SJCRH30 (cell line): Measurements from ENCODE around the gene LOXL1. TPM values are rescaled to one million over a fixed set of nuclear protein-coding genes. Genes with fewer than 3 reads are reported as not detected.

Experiments used
- DNase-seq, 2 experiments: peaks; one replicate each; pipeline ENCODE4 v3.0.0-alpha.2; 2015 to 2020
- H3K27ac ChIP-seq: fragments of 250-450 bp; sonication (Bioruptor Pico); 2 replicates; pipeline ENCODE4 v1.5.1; 2020; ENCODE audit warnings: mild to moderate bottlenecking, moderate library complexity
- H3K27me3 ChIP-seq: fragments of 250-450 bp; sonication (Bioruptor Pico); 2 replicates; pipeline ENCODE4 v1.5.1; 2020; ENCODE audit warnings: mild to moderate bottlenecking, moderate library complexity
- H3K36me3 ChIP-seq: fragments of 250-450 bp; sonication (Bioruptor Pico); 2 replicates; pipeline ENCODE4 v1.5.1; 2020; ENCODE audit warnings: mild to moderate bottlenecking, moderate library complexity
- H3K4me1 ChIP-seq: fragments of 250-450 bp; sonication (Bioruptor Pico); 2 replicates; pipeline ENCODE4 v1.5.1; 2020; ENCODE audit warnings: mild to moderate bottlenecking, moderate library complexity
- H3K4me3 ChIP-seq: fragments of 250-450 bp; sonication (Bioruptor Pico); 2 replicates; pipeline ENCODE4 v1.5.1; 2020; ENCODE audit warnings: mild to moderate bottlenecking, moderate library complexity
- H3K9me3 ChIP-seq: fragments of 250-450 bp; sonication (Bioruptor Pico); replicated peaks from 2 replicates; pipeline ENCODE4 v1.5.1; 2020; ENCODE audit warnings: mild to moderate bottlenecking, moderate library complexity
- total RNA-seq: library from RNA; depleted of rRNA; stranded (reverse); fragments of >200 nt; shearing (Covaris generic); gene quantifications from 2 replicates; pipeline ENCODE4 v1.2.3, GENCODE V29; 2014

The LOXL1 gene
- total RNA-seq, 1 experiment from 2014 or later, result 33.3 TPM

GRCh38 chr15:73923156-73923487 lies 3.1 kb upstream of the LOXL1 start:
- Histone ChIP-seq H3K4me3 (no peak overlapping the region; the same call in 1 of the 2 replicates), H3K9me3 (no peaks in the 10 kb centered on the region), H3K36me3 (no peaks in the 10 kb centered on the region; the same call in 1 of the 2 replicates), H3K4me1 (peaks cover 44% of the 10 kb centered on the region), H3K27ac (peak overlapping the region; percentile 88), H3K27me3 (no peaks in the 10 kb centered on the region)
- DNase-seq, result no peak

GRCh38 chr15:73923488-73924164 lies 2.6 kb upstream of the LOXL1 start:
- no peaks in the 10 kb centered on the region for H3K9me3 ChIP-seq
- no peaks in the 10 kb centered on the region; the same call in 1 of the 2 replicates for H3K36me3 ChIP-seq
- peaks cover 44% of the 10 kb centered on the region for H3K4me1 ChIP-seq
- no peak for DNase-seq
- H3K27ac ChIP-seq, result peak overlapping the region; percentile 88
- H3K27me3 ChIP-seq, result no peaks in the 10 kb centered on the region
- no peak overlapping the region for H3K4me3 ChIP-seq

DNA sequence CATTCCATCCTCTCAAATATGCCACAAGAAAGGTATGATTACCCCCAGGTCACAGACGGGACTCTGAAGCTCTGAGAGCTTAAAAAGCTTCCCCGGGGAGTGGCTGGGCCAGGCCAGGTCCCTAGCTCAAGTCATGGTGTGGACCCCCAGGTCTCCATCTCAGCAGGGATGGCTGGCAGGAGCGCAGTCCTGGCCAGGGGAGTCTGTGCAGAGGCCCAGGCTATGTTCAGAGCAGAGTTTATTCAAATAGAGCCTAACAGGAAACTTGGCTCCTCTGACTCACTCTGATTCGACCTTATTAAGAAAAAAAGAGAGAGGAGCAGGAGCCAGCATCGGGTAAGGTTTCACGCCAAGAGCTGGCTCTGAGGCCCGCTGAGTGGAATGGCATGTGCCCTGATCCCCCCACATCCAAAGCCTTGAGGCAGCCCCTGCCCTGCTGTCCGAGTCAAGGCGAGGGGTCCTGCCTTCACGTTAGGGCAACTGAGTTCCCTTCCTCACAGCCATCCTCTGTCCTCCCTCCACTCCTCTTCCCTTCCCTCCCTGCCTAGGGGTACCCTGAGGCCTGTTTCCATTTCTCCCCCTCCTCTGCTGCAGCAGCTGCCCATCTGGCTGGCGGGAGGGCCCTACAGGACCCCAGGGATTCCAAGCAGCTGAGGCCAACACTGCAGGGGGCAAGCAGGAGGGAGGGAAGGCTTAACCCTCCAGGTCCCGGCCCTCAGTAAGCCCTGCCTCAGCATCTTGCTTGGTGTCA lies 1.9 kb upstream of the LOXL1 start:
- H3K36me3 ChIP-seq, result no peaks in the 10 kb centered on the region
- peak overlapping the region; percentile 22 for H3K4me3 ChIP-seq
- H3K27me3 ChIP-seq, result no peaks in the 10 kb centered on the region
- H3K4me1 ChIP-seq, result peaks cover 44% of the 10 kb centered on the region
- H3K9me3 ChIP-seq, result no peaks in the 10 kb centered on the region
- peak; percentile 92 to 93 for DNase-seq
- H3K27ac ChIP-seq, result peak overlapping the region; percentile 88

GRCh38 chr15:73925848-73926218 lies 429 bp upstream of the LOXL1 start:
- DNase-seq, result no peak
- H3K36me3 ChIP-seq, result no peaks in the 10 kb centered on the region
- H3K27me3 ChIP-seq, result no peaks in the 10 kb centered on the region
- peak overlapping the region; percentile 75 for H3K27ac ChIP-seq
- peaks cover 44% of the 10 kb centered on the region for H3K4me1 ChIP-seq
- H3K4me3 ChIP-seq, result peak overlapping the region; percentile 76
- H3K9me3 ChIP-seq, result no peaks in the 10 kb centered on the region

DNA sequence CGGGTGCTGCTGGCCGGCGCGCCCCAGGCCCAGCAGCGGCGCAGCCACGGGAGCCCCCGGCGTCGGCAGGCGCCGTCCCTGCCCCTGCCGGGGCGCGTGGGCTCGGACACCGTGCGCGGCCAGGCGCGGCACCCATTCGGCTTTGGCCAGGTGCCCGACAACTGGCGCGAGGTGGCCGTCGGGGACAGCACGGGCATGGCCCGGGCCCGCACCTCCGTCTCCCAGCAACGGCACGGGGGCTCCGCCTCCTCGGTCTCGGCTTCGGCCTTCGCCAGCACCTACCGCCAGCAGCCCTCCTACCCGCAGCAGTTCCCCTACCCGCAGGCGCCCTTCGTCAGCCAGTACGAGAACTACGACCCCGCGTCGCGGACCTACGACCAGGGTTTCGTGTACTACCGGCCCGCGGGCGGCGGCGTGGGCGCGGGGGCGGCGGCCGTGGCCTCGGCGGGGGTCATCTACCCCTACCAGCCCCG lies 777 bp downstream of the LOXL1 start:
- DNase-seq, result peak; percentile 49 to 56
- no peaks in the 10 kb centered on the region for H3K27me3 ChIP-seq
- H3K36me3 ChIP-seq, result no peaks in the 10 kb centered on the region
- peaks cover 39% of the 10 kb centered on the region for H3K4me1 ChIP-seq
- peak overlapping the region; percentile 76 for H3K4me3 ChIP-seq
- peak overlapping the region; percentile 44; the same call in 1 of the 2 replicates for H3K27ac ChIP-seq
- no peaks in the 10 kb centered on the region for H3K9me3 ChIP-seq

DNA sequence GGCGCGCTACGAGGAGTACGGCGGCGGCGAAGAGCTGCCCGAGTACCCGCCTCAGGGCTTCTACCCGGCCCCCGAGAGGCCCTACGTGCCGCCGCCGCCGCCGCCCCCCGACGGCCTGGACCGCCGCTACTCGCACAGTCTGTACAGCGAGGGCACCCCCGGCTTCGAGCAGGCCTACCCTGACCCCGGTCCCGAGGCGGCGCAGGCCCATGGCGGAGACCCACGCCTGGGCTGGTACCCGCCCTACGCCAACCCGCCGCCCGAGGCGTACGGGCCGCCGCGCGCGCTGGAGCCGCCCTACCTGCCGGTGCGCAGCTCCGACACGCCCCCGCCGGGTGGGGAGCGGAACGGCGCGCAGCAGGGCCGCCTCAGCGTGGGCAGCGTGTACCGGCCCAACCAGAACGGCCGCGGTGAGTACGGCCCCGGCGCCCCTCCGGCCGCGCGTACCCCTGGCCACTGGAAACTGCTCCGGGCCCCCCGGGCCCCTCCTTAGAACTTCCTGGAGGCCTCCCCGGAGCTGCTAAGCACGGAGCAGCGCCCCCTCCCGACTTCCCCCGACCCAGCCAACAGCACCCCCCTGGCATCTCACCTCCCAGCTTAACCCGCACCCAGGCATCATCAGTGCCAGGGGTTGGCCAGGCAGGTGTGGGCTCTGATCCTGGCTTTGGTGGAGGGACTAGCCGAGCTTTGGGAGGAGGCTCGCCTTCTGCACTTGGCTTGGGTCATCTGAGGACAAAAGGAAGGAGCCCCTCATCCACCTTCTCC lies 1.4 kb downstream of the LOXL1 start:
- Histone ChIP-seq H3K4me1 (peaks cover 32% of the 10 kb centered on the region), H3K36me3 (peaks cover 4% of the 10 kb centered on the region; the same call in 1 of the 2 replicates), H3K4me3 (peak overlapping the region; percentile 76), H3K9me3 (no peaks in the 10 kb centered on the region), H3K27ac (peak overlapping the region; percentile 44; the same call in 1 of the 2 replicates), H3K27me3 (no peaks in the 10 kb centered on the region)
- DNase-seq, result peak; percentile 65 to 66

GRCh38 chr15:73928241-73928579 lies 1.9 kb downstream of the LOXL1 start:
- Histone ChIP-seq H3K4me1 (peaks cover 27% of the 10 kb centered on the region), H3K9me3 (no peaks in the 10 kb centered on the region), H3K4me3 (peak overlapping the region; percentile 76), H3K27me3 (no peaks in the 10 kb centered on the region), H3K36me3 (peaks cover 4% of the 10 kb centered on the region; the same call in 1 of the 2 replicates), H3K27ac (no peak overlapping the region)
- DNase-seq, result no peak

DNA sequence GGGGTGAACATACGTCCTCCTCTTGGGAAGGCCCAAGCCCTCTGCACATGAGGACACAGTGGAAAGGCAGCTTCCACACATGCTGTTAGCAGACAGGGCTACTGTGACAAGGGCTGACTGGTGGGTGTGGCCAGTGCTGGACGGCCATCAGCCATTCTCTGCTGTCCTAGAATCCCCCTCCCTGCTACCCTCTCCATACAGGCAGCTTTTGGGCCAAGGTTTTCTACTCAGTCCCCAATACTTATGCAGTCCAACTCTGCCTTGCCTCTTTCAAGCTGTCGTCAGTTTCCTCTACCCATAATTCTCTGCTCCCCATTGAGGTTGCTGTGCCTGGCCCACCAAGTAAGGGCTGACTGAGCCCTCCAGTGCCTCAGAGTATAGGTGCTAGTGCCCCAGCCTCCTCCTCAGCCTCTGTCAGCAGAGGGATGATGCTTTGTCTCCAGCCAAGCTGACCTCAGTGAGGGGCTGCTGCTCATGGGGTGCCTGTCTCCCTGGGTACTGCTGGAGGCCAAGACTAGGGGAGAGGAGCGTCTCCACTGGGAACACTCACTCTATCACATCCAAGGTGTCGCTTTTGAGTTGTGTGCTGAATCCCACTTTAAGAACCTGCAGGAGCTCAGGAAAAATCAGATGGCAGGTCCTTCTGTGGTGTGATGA lies 2.8 kb downstream of the LOXL1 start:
- Histone ChIP-seq H3K4me1 (peaks cover 18% of the 10 kb centered on the region), H3K27ac (no peak overlapping the region), H3K9me3 (no peaks in the 10 kb centered on the region), H3K27me3 (no peaks in the 10 kb centered on the region), H3K4me3 (no peak overlapping the region), H3K36me3 (peaks cover 4% of the 10 kb centered on the region; the same call in 1 of the 2 replicates)
- DNase-seq, result peak in 1 of 2 experiments; percentile 32

GRCh38 chr15:73930371-73930770 lies 4.1 kb downstream of the LOXL1 start:
- no peak overlapping the region for H3K4me3 ChIP-seq
- DNase-seq, result no peak
- H3K27me3 ChIP-seq, result no peaks in the 10 kb centered on the region
- peaks cover 13% of the 10 kb centered on the region for H3K4me1 ChIP-seq
- peaks cover 4% of the 10 kb centered on the region; the same call in 1 of the 2 replicates for H3K36me3 ChIP-seq
- H3K27ac ChIP-seq, result no peak overlapping the region
- H3K9me3 ChIP-seq, result no peaks in the 10 kb centered on the region

- no peak overlapping the region for H3K27ac ChIP-seq
Observed at GRCh38 chr15:73930790-73931281, 4.6 kb downstream of the LOXL1 start.

DNA sequence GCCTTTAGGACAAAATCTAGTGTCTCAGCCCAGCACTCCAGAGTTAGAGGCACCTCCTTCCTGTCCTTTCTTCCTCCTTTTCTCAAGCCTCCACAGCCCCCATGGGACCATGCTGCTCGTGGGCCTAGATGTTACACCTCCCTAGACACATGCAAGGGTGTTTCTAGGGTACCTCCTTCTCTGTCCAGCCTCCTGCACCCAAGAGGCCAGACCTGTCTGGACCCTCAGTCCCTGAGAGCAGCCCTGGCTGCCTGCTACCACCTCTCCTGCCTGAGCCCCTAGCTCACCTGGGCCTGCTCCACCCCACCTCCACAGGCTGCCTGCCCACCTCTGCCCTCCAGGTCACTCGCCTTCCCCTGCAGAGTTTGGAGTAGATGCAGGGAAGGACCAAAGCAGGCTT lies 5.2 kb downstream of the LOXL1 start:
- no peak overlapping the region for H3K4me3 ChIP-seq
- H3K27ac ChIP-seq, result no peak overlapping the region
- H3K36me3 ChIP-seq, result peaks cover 4% of the 10 kb centered on the region; the same call in 1 of the 2 replicates
- no peak for DNase-seq
- H3K27me3 ChIP-seq, result no peaks in the 10 kb centered on the region
- peaks cover 17% of the 10 kb centered on the region for H3K4me1 ChIP-seq
- no peaks in the 10 kb centered on the region for H3K9me3 ChIP-seq

More at GRCh38 chr15:73930790-73931281, 4.6 kb downstream of the LOXL1 start:
- Histone ChIP-seq H3K4me1 (peaks cover 13% of the 10 kb centered on the region), H3K27me3 (no peaks in the 10 kb centered on the region), H3K9me3 (no peaks in the 10 kb centered on the region), H3K4me3 (no peak overlapping the region), H3K36me3 (peaks cover 4% of the 10 kb centered on the region; the same call in 1 of the 2 replicates)
- no peak for DNase-seq

DNA sequence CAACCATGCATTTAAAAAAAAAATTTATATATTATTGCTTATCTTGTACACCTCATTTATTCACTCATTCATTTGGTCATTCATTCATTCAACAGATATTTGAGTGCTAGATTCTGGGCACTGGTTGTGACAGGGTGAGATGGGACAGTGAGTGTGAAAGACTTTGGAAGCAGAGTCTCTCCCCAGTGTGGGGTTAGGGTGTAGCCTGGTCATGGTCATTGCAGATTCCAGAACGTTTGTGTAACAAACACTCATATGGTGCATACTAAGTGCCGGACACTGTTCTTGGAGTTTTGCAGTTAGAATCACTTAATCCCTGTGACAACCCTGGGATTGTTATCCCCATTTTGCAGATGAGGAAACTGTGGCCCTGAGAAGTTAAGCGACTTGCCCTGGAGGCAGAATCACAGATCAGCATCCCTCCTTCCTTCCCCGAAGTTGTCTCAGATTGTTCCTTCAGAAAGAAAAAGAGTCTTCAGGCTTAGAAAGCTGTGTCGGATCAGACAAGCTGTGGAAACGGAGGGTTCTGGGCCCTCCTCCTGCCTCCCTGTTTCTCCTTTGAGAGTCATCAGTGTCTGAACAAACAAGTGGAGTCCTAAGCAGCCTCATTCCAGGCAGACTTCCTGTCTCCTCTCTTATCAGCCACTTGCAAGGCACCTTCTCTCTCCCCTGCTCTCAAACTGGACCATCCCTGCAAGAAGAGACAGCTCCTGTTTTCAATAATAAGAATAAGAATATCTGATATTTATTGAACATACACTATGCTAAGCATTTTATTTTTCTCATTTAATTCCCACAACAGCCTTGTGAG lies 6.3 kb downstream of the LOXL1 start:
- H3K36me3 ChIP-seq, result peaks cover 4% of the 10 kb centered on the region; the same call in 1 of the 2 replicates
- H3K4me1 ChIP-seq, result peaks cover 20% of the 10 kb centered on the region
- H3K27ac ChIP-seq, result no peak overlapping the region
- H3K4me3 ChIP-seq, result no peak overlapping the region
- DNase-seq, result no peak
- H3K9me3 ChIP-seq, result no peaks in the 10 kb centered on the region
- H3K27me3 ChIP-seq, result no peaks in the 10 kb centered on the region

DNA sequence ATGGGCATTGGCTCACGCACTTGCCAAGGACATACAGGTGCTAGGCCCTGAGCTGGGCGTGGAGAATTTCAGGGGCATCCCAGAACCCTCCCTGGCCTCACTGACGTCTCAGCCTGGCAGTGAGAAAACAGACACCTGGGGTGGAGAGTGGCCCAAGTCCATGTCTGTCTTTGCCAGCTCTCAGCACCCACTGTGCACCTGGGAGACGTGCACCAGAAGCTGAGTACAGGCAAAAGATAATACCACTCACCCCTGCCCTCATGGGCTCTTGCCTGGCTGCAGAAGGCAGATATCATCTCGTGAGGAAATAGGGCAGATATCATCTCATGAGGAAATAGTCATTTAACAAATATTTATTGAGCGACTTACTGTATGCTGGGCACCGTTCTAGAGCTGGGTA lies 8.0 kb downstream of the LOXL1 start:
- peaks cover 4% of the 10 kb centered on the region; the same call in 1 of the 2 replicates for H3K36me3 ChIP-seq
- no peak overlapping the region for H3K4me3 ChIP-seq
- H3K27me3 ChIP-seq, result no peaks in the 10 kb centered on the region
- no peak for DNase-seq
- no peak overlapping the region for H3K27ac ChIP-seq
- H3K9me3 ChIP-seq, result no peaks in the 10 kb centered on the region
- H3K4me1 ChIP-seq, result peaks cover 28% of the 10 kb centered on the region
